ENCODE data around the gene RET. TPM values are rescaled to one million over a fixed set of nuclear protein-coding genes. Genes with fewer than 3 reads are reported as not detected.

Gene RET
- total RNA-seq, 1 experiment from 2014 or later, result 21.4 TPM

- ATAC-seq (no peak), DNase-seq (ENCODE audit: low spot score) (no peak)
- Mint-ChIP-seq H3K9me3 (no peaks in the 10 kb centered on the region), H3K4me1 (no peaks in the 10 kb centered on the region), H3K27me3 (ENCODE audit: low read depth) (no peaks in the 10 kb centered on the region), H3K36me3 (no peaks in the 10 kb centered on the region), H3K27ac (no peak overlapping the region), H3K4me3 (no peak overlapping the region)
- TF ChIP-seq ETV6 (CRISPR knock-in tag; IDR thresholded peaks at IDR 0.05), result no peak
- TF ChIP-seq IRF2 (CRISPR knock-in tag; IDR thresholded peaks at IDR 0.05; ENCODE audit: borderline replicate concordance, low read depth), result no peak
- TF ChIP-seq ZSCAN18 (CRISPR knock-in tag; IDR thresholded peaks at IDR 0.05), result no peak
- TF ChIP-seq ZNF138 (CRISPR knock-in tag; conservative IDR thresholded peaks at IDR 0.05), result no peak
- no peak for TF ChIP-seq STAT6 (CRISPR knock-in tag; conservative IDR thresholded peaks at IDR 0.05; ENCODE audit: low read depth)
- no peak for TF ChIP-seq JAZF1 (CRISPR knock-in tag; IDR thresholded peaks at IDR 0.05)
- no peak for TF ChIP-seq ZBTB21 (CRISPR knock-in tag; IDR thresholded peaks at IDR 0.05; ENCODE audit: borderline replicate concordance)
- no peak for TF ChIP-seq ZNF281 (CRISPR knock-in tag; IDR thresholded peaks at IDR 0.05)
- no peak for TF ChIP-seq NFATC4 (CRISPR knock-in tag; IDR thresholded peaks at IDR 0.05)
- no peak for TF ChIP-seq TP53 (CRISPR knock-in tag; IDR thresholded peaks at IDR 0.05)
- TF ChIP-seq, protein P1, sequence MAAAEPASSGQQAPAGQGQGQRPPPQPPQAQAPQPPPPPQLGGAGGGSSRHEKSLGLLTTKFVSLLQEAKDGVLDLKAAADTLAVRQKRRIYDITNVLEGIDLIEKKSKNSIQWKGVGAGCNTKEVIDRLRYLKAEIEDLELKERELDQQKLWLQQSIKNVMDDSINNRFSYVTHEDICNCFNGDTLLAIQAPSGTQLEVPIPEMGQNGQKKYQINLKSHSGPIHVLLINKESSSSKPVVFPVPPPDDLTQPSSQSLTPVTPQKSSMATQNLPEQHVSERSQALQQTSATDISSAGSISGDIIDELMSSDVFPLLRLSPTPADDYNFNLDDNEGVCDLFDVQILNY (CRISPR knock-in tag; IDR thresholded peaks at IDR 0.05), result no peak
- TF ChIP-seq SOX15 (CRISPR knock-in tag; IDR thresholded peaks at IDR 0.05), result no peak
- TF ChIP-seq NR3C1 (CRISPR knock-in tag; conservative IDR thresholded peaks at IDR 0.05; ENCODE audit: low read depth), result no peak
- TF ChIP-seq, protein P2, sequence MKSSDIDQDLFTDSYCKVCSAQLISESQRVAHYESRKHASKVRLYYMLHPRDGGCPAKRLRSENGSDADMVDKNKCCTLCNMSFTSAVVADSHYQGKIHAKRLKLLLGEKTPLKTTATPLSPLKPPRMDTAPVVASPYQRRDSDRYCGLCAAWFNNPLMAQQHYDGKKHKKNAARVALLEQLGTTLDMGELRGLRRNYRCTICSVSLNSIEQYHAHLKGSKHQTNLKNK (CRISPR knock-in tag; IDR thresholded peaks at IDR 0.05), result no peak
- TF ChIP-seq, protein P3, sequence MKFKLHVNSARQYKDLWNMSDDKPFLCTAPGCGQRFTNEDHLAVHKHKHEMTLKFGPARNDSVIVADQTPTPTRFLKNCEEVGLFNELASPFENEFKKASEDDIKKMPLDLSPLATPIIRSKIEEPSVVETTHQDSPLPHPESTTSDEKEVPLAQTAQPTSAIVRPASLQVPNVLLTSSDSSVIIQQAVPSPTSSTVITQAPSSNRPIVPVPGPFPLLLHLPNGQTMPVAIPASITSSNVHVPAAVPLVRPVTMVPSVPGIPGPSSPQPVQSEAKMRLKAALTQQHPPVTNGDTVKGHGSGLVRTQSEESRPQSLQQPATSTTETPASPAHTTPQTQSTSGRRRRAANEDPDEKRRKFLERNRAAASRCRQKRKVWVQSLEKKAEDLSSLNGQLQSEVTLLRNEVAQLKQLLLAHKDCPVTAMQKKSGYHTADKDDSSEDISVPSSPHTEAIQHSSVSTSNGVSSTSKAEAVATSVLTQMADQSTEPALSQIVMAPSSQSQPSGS (CRISPR knock-in tag; IDR thresholded peaks at IDR 0.05; ENCODE audit: borderline replicate concordance, low read depth), result no peak
- TF ChIP-seq, protein P4, sequence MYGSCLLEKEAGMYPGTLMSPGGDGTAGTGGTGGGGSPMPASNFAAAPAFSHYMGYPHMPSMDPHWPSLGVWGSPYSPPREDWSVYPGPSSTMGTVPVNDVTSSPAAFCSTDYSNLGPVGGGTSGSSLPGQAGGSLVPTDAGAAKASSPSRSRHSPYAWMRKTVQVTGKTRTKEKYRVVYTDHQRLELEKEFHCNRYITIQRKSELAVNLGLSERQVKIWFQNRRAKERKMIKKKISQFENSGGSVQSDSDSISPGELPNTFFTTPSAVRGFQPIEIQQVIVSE (CRISPR knock-in tag; IDR thresholded peaks at IDR 0.05; ENCODE audit: borderline replicate concordance), result no peak
- TF ChIP-seq TEAD4 (CRISPR knock-in tag; IDR thresholded peaks at IDR 0.05), result no peak
- no peak for TF ChIP-seq GRHL2 (CRISPR knock-in tag; IDR thresholded peaks at IDR 0.05; ENCODE audit: insufficient replicate concordance, severe bottlenecking)
- ChIA-PET CTCF (interaction anchor here (1.2 kb wide), 1 partner anchor 35 kb away, joined by 3 read pairs; no protein-coding TSS in a partner anchor), POLR2A (no interaction called here)
Measured at GRCh38 chr10:43114088-43114742, 37.3 kb downstream of the RET start.
